ENCODE results near the gene CACUL1.
A peak's percentile ranks its signal among the peaks of the same experiment; 100 is the strongest.

DNA sequence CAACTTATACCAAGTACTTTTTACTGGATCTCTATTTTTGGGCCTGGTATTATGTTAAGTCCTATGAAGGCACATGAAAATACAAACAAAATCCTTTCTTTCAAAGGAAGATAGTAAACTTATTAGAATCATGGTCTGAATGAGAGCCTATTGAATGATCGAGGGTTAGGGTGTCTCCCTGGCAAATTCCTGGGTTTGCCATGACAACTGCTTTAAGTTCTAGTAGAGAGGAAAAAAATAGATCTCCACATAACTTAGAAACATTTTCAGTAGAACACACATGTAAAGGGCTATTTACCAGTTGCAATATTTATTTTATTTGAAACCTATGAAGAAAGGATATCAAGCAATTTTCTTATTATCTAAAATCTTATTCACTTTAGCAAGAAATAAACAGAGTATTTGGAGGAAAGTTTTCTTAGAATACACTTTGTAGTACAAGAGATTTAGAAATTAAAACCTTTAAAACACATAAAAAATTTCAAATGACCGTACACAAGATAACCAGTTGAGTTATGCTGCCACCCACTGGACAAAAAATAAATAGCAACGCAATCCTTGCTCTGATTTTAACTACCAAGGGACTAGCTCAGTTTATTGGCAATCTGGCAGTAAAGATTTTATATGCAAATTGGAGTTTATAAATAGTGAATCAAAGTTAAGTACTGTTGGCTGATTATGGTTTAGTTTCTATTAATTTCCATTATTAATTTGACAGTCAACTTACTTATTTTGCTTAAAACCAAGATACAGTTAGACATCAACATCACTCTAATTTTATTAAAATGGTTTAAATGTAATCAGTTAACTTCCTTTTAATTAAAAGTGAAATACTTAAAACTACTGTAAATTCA lies 33.9 kb downstream of the CACUL1 start:
- TF ChIP-seq REST (IDR thresholded peaks at IDR 0.05; ENCODE audit: low read depth) (no peak), YY1 (IDR thresholded peaks at IDR 0.05; ENCODE audit: extremely low read depth, insufficient replicate concordance, low read depth, low read length) (no peak), SIN3A (IDR thresholded peaks at IDR 0.05; ENCODE audit: low read depth) (no peak), POLR2A (IDR thresholded peaks at IDR 0.05; ENCODE audit: borderline replicate concordance, extremely low read depth, insufficient read depth, insufficient read length) (no peak), JUND (IDR thresholded peaks at IDR 0.05) (no peak), EZH2 (IDR thresholded peaks at IDR 0.05) (no peak), RAD21 (IDR thresholded peaks at IDR 0.05; ENCODE audit: low read depth) (peak; percentile 85), POLR2AphosphoS5 (IDR thresholded peaks at IDR 0.05; ENCODE audit: low read depth, low read length) (no peak), ZNF274 (IDR thresholded peaks at IDR 0.05; ENCODE audit: low read depth, low read length) (no peak), CEBPB (IDR thresholded peaks at IDR 0.05; ENCODE audit: low read depth) (no peak), SP1 (IDR thresholded peaks at IDR 0.05; ENCODE audit: low read depth) (no peak)
- TF ChIP-seq, protein P1, sequence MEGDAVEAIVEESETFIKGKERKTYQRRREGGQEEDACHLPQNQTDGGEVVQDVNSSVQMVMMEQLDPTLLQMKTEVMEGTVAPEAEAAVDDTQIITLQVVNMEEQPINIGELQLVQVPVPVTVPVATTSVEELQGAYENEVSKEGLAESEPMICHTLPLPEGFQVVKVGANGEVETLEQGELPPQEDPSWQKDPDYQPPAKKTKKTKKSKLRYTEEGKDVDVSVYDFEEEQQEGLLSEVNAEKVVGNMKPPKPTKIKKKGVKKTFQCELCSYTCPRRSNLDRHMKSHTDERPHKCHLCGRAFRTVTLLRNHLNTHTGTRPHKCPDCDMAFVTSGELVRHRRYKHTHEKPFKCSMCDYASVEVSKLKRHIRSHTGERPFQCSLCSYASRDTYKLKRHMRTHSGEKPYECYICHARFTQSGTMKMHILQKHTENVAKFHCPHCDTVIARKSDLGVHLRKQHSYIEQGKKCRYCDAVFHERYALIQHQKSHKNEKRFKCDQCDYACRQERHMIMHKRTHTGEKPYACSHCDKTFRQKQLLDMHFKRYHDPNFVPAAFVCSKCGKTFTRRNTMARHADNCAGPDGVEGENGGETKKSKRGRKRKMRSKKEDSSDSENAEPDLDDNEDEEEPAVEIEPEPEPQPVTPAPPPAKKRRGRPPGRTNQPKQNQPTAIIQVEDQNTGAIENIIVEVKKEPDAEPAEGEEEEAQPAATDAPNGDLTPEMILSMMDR (IDR thresholded peaks at IDR 0.05 in 2 of 3, conservative IDR thresholded peaks at IDR 0.05 in 1 of 3; ENCODE audit: borderline replicate concordance in 1 of 3, insufficient read depth in 1 of 3, low read depth in 2 of 3, low read length in 2 of 3): peak; percentile 79 to 98 (median 86)
- TF ChIP-seq, protein P2, sequence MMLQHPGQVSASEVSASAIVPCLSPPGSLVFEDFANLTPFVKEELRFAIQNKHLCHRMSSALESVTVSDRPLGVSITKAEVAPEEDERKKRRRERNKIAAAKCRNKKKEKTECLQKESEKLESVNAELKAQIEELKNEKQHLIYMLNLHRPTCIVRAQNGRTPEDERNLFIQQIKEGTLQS (IDR thresholded peaks at IDR 0.05): no peak
- TF ChIP-seq, protein P3, sequence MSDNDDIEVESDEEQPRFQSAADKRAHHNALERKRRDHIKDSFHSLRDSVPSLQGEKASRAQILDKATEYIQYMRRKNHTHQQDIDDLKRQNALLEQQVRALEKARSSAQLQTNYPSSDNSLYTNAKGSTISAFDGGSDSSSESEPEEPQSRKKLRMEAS (IDR thresholded peaks at IDR 0.05): no peak

All from HCT116 (cell line).